Measurements from ENCODE around the gene GALNT6. TPM values are rescaled to one million over a fixed set of nuclear protein-coding genes. Genes with fewer than 3 reads are reported as not detected.

GALNT6 gene
- total RNA-seq, 1 donor from 2014 or later, result 35.0 TPM

DNA sequence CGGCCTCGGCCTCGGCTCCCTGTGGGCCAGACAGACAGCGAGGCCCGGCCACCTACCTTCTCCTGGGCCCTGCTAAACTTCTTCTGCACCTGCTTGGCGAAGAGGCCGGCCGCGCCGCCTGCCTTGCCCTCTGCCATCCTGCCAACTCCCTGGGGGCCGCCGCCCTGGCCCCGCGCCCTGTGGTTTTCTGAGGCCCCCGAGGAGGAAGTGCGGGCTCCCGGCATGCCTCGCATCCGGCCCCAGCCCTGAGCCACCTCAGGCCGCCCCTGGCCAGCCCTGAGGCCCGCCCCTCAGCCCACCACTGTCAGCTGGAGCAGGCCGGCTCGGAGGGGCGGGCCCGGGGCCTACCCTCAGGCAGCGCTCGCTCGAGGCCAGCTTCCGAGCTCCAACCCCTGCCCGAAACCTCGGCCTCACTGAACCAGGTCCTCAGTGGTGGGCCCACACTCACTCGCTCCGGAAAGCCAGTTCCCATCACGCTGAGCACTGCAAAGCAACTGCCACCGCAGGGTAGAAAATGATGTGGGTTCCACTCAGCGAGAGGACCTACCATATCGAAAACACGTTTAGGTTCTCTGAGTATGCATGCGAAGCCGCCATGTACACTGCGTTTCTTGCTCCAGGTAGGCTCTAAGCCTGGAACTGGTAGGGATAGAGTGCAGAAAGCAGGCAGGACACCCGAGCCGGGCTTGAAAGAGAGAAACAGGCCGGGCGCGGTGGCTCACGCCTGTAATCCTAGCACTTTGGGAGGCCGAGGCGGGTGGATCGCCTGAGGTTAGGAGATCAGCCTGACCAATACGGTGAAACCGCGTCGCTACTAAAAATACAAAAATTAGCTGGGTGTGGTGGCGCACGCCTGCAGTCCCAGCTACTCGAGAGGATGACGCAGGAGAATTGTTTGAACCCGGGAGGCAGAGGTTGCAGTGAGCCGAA is 67.0 kb downstream of the GALNT6 start, which contains the start of gene BIN2:
BIN2 (minus strand) TSS at position 209 of the 930 bp plus-strand sequence; CDS start at position 137, 72 bp downstream.
- no peak for DNase-seq (ENCODE audit: low read depth)
- Histone ChIP-seq H3K27me3 (ENCODE audit: control insufficient read depth, insufficient read depth, low read length) (no peaks in the 10 kb centered on the region), H3K36me3 (ENCODE audit: control insufficient read depth, insufficient read depth, low read length) (no peaks in the 10 kb centered on the region), H3K4me3 (ENCODE audit: low read depth, low read length) (no peak within 1 kb of the TSS)
- TF ChIP-seq, protein P1, sequence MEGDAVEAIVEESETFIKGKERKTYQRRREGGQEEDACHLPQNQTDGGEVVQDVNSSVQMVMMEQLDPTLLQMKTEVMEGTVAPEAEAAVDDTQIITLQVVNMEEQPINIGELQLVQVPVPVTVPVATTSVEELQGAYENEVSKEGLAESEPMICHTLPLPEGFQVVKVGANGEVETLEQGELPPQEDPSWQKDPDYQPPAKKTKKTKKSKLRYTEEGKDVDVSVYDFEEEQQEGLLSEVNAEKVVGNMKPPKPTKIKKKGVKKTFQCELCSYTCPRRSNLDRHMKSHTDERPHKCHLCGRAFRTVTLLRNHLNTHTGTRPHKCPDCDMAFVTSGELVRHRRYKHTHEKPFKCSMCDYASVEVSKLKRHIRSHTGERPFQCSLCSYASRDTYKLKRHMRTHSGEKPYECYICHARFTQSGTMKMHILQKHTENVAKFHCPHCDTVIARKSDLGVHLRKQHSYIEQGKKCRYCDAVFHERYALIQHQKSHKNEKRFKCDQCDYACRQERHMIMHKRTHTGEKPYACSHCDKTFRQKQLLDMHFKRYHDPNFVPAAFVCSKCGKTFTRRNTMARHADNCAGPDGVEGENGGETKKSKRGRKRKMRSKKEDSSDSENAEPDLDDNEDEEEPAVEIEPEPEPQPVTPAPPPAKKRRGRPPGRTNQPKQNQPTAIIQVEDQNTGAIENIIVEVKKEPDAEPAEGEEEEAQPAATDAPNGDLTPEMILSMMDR (IDR thresholded peaks at IDR 0.05; ENCODE audit: insufficient read depth, low read length, poor library complexity, severe bottlenecking), result no peak

DNA sequence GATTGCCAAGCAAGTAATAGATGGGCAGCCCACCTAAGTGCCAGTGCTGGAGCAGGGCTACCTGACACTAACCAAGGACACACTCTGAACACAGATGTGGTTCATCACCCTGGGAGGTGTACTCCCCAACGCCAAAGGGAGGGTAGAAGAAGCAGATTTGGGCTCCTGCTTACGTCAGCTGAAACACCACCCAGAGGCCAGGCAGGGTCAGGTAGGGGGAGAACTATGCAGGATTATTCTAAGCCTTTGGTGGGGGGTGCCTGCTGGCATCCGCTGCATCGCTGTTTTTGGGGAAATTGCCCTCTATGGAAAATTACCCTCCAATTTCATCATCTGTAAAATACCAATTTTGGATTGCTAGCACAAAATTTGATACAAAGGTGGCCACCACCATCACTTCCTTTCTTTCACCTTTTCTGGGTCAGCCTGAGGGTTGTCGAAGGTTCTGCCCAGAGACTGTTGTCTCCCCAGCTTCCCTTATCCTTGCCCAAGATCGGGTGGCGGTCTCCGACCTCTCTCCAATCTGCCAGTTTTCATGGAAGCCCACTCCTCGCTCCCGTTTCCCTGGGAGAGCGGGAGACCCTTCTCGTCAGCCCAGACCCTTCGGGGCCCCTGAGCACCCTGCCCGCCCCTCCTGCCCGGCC is 67.8 kb downstream of the GALNT6 start:
- no peaks in the 10 kb centered on the region for H3K27me3 ChIP-seq (ENCODE audit: control insufficient read depth, insufficient read depth, low read length)
- H3K4me3 ChIP-seq (ENCODE audit: low read depth, low read length), result no peak overlapping the region
- TF ChIP-seq, protein P1 (IDR thresholded peaks at IDR 0.05; ENCODE audit: insufficient read depth, low read length, poor library complexity, severe bottlenecking), result no peak
- no peak for DNase-seq (ENCODE audit: low read depth)
- no peaks in the 10 kb centered on the region for H3K36me3 ChIP-seq (ENCODE audit: control insufficient read depth, insufficient read depth, low read length)

DNA sequence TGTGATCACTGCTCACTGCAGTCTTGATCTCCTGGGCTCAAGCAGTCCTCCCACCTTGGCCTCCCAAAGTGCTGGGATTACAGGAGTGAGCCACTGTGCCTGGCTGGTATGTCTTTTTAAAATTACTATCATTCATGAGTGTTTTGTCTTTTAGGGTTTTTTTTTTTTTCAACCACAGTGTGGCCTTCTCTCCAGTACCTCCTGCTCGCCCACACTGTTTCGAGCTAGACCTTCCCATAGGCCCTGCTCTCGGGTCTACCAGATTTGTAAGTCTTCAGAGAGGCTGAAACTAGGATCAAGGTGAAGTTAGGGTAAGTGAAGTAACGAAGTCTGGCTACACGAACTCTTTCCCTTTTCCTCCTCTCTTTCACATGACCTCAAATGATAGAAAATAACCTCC is 68.8 kb downstream of the GALNT6 start:
- H3K4me3 ChIP-seq (ENCODE audit: low read depth, low read length), result no peak overlapping the region
- no peaks in the 10 kb centered on the region for H3K36me3 ChIP-seq (ENCODE audit: control insufficient read depth, insufficient read depth, low read length)
- TF ChIP-seq, protein P1 (IDR thresholded peaks at IDR 0.05; ENCODE audit: insufficient read depth, low read length, poor library complexity, severe bottlenecking), result no peak
- DNase-seq (ENCODE audit: low read depth), result no peak
- no peaks in the 10 kb centered on the region for H3K27me3 ChIP-seq (ENCODE audit: control insufficient read depth, insufficient read depth, low read length)

DNA sequence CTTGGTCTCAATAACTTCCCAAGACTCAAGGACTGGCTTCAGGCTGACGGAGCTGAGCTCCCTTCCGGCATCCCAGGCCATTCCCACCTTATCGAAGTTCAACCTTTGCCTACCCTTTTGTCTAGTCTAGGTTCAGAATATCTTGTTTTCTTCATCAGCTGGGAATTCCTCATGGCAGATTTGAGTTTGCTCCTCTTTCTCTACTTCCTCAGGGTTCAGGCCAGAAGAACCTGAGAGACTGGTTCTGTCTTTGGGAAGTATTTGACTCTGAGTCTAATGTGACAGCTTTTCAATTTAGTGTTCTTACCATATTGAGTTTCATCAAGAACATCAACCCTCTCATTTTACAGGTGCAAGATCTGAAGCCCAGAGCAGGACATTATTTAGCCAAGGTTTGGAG is 69.3 kb downstream of the GALNT6 start:
- DNase-seq (ENCODE audit: low read depth), result no peak
- Histone ChIP-seq H3K4me3 (ENCODE audit: low read depth, low read length) (no peak overlapping the region), H3K27me3 (ENCODE audit: control insufficient read depth, insufficient read depth, low read length) (no peaks in the 10 kb centered on the region), H3K36me3 (ENCODE audit: control insufficient read depth, insufficient read depth, low read length) (no peaks in the 10 kb centered on the region)
- TF ChIP-seq, protein P1 (IDR thresholded peaks at IDR 0.05; ENCODE audit: insufficient read depth, low read length, poor library complexity, severe bottlenecking), result no peak

DNA sequence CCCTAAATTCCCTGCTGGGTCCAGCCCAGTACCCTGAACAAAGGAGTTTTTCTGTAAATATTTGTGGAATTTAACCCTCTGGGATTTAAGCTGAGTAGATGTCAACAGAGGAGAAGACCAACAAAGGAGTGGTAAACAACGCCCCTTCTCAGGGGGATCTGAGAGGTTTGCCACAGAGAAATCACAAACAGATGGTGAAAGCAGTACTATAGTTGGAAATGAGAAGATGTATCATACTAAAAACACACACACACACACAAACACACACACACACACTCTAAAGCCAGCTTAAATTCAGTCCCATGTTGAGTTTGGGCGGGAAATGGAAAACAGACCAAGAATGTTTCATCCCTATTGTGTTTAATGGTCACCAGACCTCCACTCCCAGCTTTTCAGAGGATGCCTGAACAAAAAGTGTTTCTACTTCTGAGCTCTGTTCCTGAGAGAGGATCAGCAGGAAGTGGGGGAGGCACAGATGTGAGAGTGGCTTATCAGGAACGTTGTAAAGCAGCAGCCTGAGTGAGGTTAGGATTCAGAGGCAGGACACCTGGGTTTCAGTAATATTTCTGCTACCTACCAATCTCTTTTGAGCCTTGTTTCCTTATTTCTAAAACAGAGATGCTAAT is 70.4 kb downstream of the GALNT6 start:
- DNase-seq (ENCODE audit: low read depth), result no peak
- Histone ChIP-seq H3K36me3 (ENCODE audit: control insufficient read depth, insufficient read depth, low read length) (no peaks in the 10 kb centered on the region), H3K27me3 (ENCODE audit: control insufficient read depth, insufficient read depth, low read length) (no peaks in the 10 kb centered on the region), H3K4me3 (ENCODE audit: low read depth, low read length) (no peak overlapping the region)
- TF ChIP-seq, protein P1 (IDR thresholded peaks at IDR 0.05; ENCODE audit: insufficient read depth, low read length, poor library complexity, severe bottlenecking), result no peak

All from kidney epithelial cell (primary cell).